ENCODE measurements around the gene ATG4A. TPM values are rescaled to one million over a fixed set of nuclear protein-coding genes. Genes with fewer than 3 reads are reported as not detected.

ATG4A gene
- total and polyA plus RNA-seq, 2 donors, result 8.6 to 9.5 TPM

DNA sequence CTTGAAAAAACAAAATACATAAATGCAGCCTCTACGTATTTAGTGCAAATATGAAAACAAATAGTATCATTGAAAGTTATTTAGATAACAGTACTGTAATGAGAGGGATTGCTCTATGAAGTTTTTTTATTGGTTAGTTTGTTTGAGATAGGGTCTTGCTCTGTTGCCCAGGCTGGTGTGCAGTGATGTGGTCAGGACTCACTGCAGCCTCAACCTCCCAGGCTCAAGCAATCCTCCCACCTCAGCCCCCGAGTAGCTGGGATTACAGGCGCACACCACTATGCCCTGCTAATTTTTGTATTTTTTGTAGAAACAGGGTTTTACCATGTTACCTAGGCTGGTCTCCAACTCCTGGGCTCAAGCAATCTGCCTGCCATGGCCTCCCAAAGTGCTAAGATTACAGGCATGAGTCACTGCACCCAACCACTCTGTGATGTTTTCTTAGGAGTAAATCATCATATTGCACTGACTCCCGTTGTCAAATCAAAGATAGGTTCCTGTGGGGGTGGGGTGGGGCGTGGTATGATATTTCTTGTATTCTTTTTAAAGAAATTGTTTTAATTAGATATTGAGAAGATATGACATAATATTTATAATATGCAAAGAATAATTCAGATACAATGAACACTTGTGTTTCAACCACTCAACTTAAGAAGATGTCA is 75.8 kb downstream of the ATG4A start:
- DNase-seq (ENCODE audit: extremely low spot score), result no peak
- no peak overlapping the region for H3K4me3 ChIP-seq (ENCODE audit: low read depth, low read length)
- H3K27ac ChIP-seq (ENCODE audit: low read depth), result no peak overlapping the region
- 72% methylated on average over 5 of the region's 5 CpGs for WGBS
- peaks cover 1% of the 10 kb centered on the region for H3K36me3 ChIP-seq (ENCODE audit: insufficient read depth)
- H3K4me1 ChIP-seq (ENCODE audit: insufficient read depth), result no peaks in the 10 kb centered on the region

DNA sequence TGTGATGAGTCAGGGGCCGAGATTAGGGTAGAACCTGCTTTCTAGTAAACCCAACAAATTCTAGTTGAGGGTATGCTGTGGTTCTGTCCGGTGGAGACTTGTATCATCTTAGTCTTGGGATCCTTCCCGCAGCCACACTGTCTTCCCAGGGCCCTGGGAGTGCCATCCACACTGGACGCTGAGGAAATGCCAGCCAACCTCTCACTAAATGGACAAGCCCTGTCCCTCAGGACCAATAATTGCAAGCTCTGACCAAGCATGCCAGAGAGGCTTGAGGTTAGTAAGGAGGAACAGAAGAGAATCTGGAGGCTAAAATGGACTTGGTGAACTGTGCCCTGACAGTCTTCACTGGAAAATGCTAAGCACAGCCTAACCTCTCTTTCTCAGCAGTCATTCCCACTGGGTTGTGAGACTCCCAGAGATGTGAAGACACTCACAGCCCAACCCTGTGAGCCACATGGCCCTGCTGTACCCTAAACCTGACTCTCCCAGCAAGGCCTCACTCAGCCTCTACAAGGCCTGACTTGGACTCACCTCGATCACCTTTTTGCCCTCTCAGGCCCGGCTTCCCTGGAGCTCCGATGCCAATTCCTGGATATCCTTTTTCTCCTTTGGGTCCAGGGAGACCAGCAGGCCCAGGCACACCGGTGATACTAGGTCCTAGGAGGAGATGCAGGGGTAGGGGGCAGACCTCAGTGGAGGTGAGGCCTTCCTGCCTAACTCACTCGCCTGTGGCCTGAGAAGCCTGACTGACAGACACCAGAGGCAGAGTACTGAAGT is 77.6 kb downstream of the ATG4A start:
- no peak overlapping the region for H3K4me3 ChIP-seq (ENCODE audit: low read depth, low read length)
- 95% methylated on average over 9 of the region's 9 CpGs for WGBS
- DNase-seq (ENCODE audit: extremely low spot score), result no peak
- peak overlapping the region; percentile 23 for H3K27ac ChIP-seq (ENCODE audit: low read depth)
- H3K4me1 ChIP-seq (ENCODE audit: insufficient read depth), result no peaks in the 10 kb centered on the region
- peaks cover 3% of the 10 kb centered on the region for H3K36me3 ChIP-seq (ENCODE audit: insufficient read depth)

DNA sequence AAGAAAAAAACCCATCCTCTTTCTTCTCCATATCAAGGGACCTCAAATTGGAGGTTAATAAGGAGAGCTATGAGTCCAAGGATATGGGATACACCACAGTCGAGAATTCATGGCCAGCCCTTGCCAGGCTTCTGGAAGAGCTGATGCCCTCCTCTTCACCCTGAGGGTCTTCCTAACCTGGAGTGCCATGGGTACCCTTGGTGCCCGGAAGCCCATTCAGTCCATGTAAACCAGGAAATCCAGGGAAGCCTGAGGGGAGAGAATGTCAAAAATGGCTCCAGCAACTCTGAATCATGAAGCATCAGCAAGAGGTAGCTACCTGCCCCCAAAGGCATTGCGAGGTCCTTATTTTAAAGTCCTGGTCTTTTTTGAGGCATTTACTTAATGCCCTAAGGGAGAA is 78.2 kb downstream of the ATG4A start:
- DNase-seq (ENCODE audit: extremely low spot score), result no peak
- 97% methylated on average over 3 of the region's 3 CpGs for WGBS
- peaks cover 3% of the 10 kb centered on the region for H3K36me3 ChIP-seq (ENCODE audit: insufficient read depth)
- H3K4me3 ChIP-seq (ENCODE audit: low read depth, low read length), result no peak overlapping the region
- no peak overlapping the region for H3K27ac ChIP-seq (ENCODE audit: low read depth)
- H3K4me1 ChIP-seq (ENCODE audit: insufficient read depth), result no peaks in the 10 kb centered on the region

DNA sequence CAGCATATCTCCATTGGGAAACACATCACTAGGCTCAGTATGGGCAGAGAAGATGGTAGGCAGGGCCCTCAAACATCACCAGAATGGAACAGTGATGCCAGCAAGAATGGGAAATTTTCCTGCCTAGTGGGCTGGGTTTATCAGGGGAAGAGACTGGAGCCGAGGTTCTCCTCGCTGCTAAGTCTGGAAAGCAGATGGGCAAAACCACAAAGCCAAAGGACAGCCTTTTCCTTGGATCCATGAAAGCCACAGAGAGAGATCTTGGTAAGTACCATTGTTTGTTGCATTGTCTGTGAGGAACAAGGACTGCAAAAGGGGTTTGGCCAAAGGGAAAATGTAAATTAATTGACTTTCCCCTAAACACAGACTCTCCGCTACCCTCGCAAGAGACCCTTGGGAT is 80.1 kb downstream of the ATG4A start:
- H3K36me3 ChIP-seq (ENCODE audit: insufficient read depth), result peaks cover 3% of the 10 kb centered on the region
- 99% methylated on average over 4 of the region's 4 CpGs for WGBS
- no peak overlapping the region for H3K4me3 ChIP-seq (ENCODE audit: low read depth, low read length)
- no peaks in the 10 kb centered on the region for H3K4me1 ChIP-seq (ENCODE audit: insufficient read depth)
- DNase-seq (ENCODE audit: extremely low spot score), result no peak
- no peak overlapping the region for H3K27ac ChIP-seq (ENCODE audit: low read depth)

DNA sequence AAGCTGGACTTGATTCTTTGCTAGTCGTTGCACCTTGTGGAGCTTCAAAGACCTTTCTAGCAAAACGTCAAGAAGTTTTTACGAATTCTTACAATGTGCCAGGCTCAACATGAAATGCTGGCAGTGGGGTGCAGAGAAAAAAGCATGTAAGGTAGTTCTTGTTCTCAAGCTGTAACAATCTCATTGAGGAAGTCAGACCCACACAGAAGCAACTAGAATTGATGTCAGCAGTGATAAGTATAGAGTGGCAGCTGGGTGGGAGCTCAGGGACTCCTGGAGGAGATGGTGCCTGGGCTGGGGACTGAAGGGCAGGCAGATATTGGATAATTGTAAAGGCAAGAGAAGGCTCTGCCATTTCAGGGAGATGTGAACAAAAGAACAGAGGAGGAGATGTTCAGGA is 82.3 kb downstream of the ATG4A start:
- no peak for DNase-seq (ENCODE audit: extremely low spot score)
- peaks cover 3% of the 10 kb centered on the region for H3K36me3 ChIP-seq (ENCODE audit: insufficient read depth)
- WGBS, result 48% methylated on average over 3 of the region's 3 CpGs
- H3K4me3 ChIP-seq (ENCODE audit: low read depth, low read length), result no peak overlapping the region
- H3K27ac ChIP-seq (ENCODE audit: low read depth), result no peak overlapping the region
- no peaks in the 10 kb centered on the region for H3K4me1 ChIP-seq (ENCODE audit: insufficient read depth)

DNA sequence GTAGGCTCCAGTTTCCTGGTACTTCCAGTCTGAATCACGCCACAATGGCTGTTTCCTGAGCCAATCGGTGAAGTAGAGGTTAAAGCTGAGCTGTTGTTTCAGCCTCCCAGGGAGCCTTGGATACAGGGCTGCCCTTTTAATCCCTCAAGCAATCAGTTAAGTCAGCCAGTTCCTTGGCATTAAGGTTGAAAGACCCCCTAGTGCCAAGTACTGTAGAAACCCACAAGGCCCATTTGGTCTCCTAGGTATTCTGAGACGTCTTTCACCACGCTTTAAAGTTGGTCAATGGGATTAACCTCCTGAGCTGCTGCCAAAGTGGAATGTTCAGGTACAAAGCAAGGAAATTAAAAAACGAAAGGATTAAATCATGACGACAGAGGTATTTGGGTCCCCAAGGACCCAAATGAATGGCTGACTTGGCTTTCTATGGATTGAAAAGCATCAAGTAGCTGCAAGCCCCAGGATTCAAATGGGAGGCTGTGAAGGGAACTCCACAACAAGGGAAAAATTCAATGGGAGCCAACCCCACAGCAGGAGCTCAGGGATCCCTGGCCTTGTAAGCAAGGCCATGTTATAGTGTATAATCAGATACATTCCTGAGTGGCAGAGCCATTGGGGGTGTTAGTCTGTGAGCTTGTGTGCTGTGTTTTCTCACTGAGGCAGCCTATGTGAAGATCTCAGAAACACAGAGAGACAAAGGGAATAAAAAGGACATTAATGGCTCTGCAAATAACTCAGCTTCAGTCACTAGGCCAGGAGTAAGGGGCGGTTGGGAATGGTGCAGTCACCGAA is 86.0 kb downstream of the ATG4A start:
- peaks cover 1% of the 10 kb centered on the region for H3K36me3 ChIP-seq (ENCODE audit: insufficient read depth)
- no peak overlapping the region for H3K27ac ChIP-seq (ENCODE audit: low read depth)
- WGBS, result 88% methylated on average over 8 of the region's 8 CpGs
- no peaks in the 10 kb centered on the region for H3K4me1 ChIP-seq (ENCODE audit: insufficient read depth)
- DNase-seq (ENCODE audit: extremely low spot score), result no peak
- H3K4me3 ChIP-seq (ENCODE audit: low read depth, low read length), result no peak overlapping the region

DNA sequence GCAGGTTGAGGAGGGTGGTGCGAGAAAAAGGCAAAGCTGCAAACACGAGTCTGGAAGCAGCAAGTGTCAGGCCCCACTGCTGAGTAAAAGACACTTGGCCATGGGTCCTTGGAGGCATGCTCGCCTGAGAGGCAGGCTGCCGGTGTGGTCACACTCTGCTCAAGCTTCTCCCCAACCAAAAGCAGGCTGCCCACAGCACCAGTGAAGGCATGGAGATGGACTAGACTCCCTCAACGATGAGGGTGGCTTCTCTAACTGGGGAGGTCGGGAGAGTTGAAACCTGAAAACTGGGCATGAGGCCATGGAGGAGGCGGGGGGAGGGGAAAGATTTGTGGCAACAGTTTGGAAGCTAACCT is 86.5 kb downstream of the ATG4A start:
- Histone ChIP-seq H3K36me3 (ENCODE audit: insufficient read depth) (peaks cover 1% of the 10 kb centered on the region), H3K27ac (ENCODE audit: low read depth) (no peak overlapping the region), H3K4me1 (ENCODE audit: insufficient read depth) (no peaks in the 10 kb centered on the region), H3K4me3 (ENCODE audit: low read depth, low read length) (no peak overlapping the region)
- WGBS, result 80% methylated on average over 7 of the region's 7 CpGs
- DNase-seq (ENCODE audit: extremely low spot score), result no peak

DNA sequence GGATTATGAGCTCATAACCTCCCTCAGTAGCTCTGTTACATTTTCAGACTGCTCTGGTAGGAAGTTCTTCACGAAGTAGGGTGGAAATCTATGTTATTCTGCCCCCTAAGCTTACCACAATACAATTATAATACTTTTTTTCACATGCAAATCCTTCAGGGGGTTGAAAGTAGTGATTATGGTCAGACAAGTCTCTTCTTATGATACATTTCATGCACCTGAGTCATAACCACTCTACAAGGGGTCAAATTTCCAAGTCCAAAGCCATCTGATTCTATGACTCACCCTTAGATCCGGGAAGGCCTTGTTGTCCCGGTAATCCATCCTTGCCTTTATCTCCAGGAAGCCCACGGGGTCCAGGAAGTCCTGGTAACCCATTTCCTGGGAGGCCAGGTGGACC is 95.2 kb downstream of the ATG4A start:
- 67% methylated on average over 4 of the region's 4 CpGs for WGBS

DNA sequence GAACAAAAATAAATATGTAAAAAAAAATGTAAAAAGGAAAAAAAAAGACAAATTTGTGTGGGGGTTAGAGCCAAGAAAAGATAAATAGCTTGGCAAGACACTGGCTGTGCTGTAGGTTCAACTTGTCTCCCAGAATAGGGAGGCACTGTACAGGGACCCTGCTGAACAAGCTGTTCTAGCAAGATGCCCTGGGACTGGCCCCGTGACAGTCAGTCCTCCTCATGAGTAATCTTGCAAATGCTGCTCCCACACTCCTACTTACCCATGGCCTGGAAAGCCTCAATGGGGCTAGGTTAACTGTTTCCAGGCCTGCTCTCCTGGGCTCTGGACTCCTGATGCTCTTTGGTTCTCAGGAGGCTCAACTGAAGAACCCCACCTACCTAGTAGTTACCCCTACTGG is 106.8 kb downstream of the ATG4A start:
- H3K4me3 ChIP-seq (ENCODE audit: low read depth, low read length), result no peak overlapping the region
- 53% methylated on average over 1 of the region's 1 CpG for WGBS
- DNase-seq (ENCODE audit: extremely low spot score), result peak; percentile 25

More for the DNA sequence above, 95.2 kb downstream of the ATG4A start:
- Histone ChIP-seq H3K4me1 (ENCODE audit: insufficient read depth) (no peaks in the 10 kb centered on the region), H3K27ac (ENCODE audit: low read depth) (no peak overlapping the region), H3K4me3 (ENCODE audit: low read depth, low read length) (no peak overlapping the region), H3K36me3 (ENCODE audit: insufficient read depth) (no peaks in the 10 kb centered on the region)
- no peak for DNase-seq (ENCODE audit: extremely low spot score)

DNA sequence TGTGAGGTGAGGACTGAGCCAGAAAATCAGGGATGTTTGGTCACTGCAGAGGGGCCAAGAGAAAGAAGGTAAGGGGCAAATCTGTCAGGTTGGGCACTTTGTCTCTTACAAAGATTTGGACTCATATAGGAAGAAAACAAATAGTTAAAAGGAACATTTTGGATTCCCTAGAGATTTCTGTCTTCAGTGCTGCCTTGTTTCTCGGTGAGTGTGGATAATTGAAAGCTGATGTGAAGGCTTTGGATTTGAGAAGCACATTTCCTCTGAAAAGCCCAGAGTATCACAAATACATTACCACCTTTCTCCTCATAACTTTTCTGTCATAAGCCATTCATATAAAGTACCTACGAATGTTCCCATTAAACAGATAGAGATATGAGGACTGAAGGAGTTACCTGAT is 107.5 kb downstream of the ATG4A start:
- Histone ChIP-seq H3K27ac (ENCODE audit: low read depth) (peak overlapping the region; percentile 5), H3K4me1 (ENCODE audit: insufficient read depth) (no peaks in the 10 kb centered on the region), H3K36me3 (ENCODE audit: insufficient read depth) (no peaks in the 10 kb centered on the region), H3K4me3 (ENCODE audit: low read depth, low read length) (no peak overlapping the region)
- 74% methylated on average over 2 of the region's 2 CpGs for WGBS
- no peak for DNase-seq (ENCODE audit: extremely low spot score)

More for the DNA sequence above, 106.8 kb downstream of the ATG4A start:
- no peaks in the 10 kb centered on the region for H3K4me1 ChIP-seq (ENCODE audit: insufficient read depth)
- no peaks in the 10 kb centered on the region for H3K36me3 ChIP-seq (ENCODE audit: insufficient read depth)
- peak overlapping the region; percentile 5 for H3K27ac ChIP-seq (ENCODE audit: low read depth)

DNA sequence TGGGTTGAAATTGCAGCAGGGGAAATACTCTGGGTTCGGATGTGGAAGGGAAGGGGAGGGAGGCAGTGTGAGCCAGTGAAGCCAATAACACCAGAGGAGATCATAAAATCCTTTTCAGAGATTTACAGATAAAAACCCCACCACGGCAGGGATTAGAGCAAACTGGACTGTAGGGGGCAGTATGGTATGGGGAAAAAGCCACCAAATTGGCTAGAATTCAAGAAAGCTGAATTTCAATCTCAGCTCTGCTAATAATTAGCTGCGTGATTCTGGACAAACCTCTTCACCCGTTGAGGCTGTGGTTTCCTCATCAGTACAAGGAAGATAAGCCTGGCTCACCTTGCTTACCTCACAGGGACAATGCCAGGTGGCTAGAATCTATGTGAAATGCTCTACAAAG is 108.1 kb downstream of the ATG4A start:
- no peak overlapping the region for H3K4me3 ChIP-seq (ENCODE audit: low read depth, low read length)
- H3K4me1 ChIP-seq (ENCODE audit: insufficient read depth), result no peaks in the 10 kb centered on the region
- no peak overlapping the region for H3K27ac ChIP-seq (ENCODE audit: low read depth)
- no peaks in the 10 kb centered on the region for H3K36me3 ChIP-seq (ENCODE audit: insufficient read depth)
- no peak for DNase-seq (ENCODE audit: extremely low spot score)
- 0% methylated on average over 4 of the region's 4 CpGs for WGBS

DNA sequence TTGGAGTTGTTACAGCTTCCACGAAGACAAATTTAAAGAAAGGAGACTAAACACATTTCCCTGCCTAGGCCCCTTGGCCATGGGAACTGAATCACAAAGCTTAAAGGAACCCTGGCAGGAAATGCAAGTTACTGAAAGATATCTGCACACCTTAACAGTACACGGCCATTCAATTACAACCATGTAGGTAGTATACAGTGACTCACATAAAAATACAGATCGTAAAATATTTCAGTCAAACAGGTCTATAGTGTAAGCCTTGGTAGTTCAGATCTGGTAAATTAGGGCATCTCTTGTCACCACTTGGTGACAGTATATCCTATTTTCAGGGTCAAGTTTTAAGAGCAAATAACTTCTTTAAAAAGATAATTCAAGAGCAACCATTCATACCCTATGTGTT is 112.0 kb downstream of the ATG4A start:
- H3K27ac ChIP-seq (ENCODE audit: low read depth), result no peak overlapping the region
- DNase-seq (ENCODE audit: extremely low spot score), result no peak
- no peaks in the 10 kb centered on the region for H3K4me1 ChIP-seq (ENCODE audit: insufficient read depth)
- no peak overlapping the region for H3K4me3 ChIP-seq (ENCODE audit: low read depth, low read length)
- WGBS, result 74% methylated on average over 3 of the region's 3 CpGs
- no peaks in the 10 kb centered on the region for H3K36me3 ChIP-seq (ENCODE audit: insufficient read depth)
